Raji (cell line): ENCODE data around the gene ASCC3.

Experiments
- POLR2A ChIP-seq: IDR thresholded peaks from 2 replicates; pipeline ENCODE4 v1.6.1; 2011; ENCODE audit warnings: low read depth, low read length, control low read depth; ENCODE audit not compliant: insufficient read depth

The ASCC3 gene

DNA sequence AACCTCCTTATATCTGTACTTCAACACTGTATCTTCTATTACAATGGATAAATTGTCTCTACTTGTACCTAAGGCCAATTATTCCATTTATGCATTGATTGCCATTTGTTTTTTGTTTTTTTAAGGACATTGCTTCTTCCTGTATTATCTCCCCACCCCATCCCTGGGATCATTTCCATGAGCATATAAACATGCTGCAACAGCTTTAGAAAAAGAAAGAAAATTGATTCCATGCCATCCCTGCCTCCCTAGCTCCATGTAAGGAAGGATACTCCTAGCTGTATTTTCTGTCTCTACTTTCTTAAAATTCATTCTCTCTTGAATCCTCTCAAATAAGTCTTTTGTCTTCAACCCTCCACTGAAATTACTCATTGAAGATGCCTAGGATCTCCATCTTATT, 314.6 kb downstream of the ASCC3 start:
- no peak for TF ChIP-seq POLR2A

DNA sequence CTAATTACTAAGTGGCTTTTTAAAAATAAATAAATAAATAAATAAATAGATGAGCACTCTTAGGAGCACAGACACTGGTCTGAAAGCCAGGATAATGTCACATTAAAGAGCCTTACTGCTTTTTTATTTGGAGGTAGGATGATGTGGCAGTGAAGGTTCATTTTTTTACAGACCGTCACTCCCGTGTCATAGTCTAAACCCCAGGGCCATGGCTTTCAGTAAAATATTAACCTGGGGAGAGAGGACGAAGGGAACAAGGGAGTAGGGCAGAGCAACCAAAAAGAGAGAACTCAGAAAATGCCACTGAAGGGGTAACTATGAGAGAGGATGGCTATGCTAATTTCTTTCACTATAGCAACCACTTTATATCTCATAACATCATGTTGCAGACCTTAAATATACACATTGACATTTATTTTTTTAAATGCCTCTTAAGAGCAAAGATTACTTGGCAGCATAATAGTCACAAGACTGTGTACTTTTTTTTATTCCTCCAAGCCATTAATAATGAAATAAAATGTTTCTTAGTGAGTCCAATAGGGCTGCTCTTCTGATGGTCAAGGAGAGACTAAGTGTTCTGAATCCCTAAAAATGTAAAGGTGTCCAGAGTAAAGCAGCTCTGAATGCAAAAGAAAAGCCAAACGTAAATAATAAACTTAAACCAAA, 315.6 kb downstream of the ASCC3 start:
- TF ChIP-seq POLR2A = no peak

DNA sequence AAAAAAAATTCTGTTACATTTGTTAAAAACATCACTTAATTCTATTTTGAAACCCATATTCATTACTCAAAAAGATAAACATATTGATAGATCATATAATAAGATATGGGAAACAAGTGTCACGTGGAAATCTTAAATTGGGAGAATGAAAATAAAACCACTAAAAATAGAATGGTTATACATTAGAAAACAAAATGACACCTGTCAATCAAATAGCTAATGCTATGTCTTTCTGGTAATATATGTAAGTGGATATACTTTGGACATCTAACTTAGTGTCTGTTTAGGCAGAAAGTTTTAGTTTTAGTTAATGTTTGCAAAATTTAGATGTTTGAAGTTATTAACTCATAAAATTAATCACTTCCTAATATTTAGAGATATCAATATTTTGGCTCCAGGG, 321.3 kb downstream of the ASCC3 start:
- no peak for TF ChIP-seq POLR2A

- TF ChIP-seq POLR2A = no peak
Measured at GRCh38 chr6:100554228-100554627, 326.9 kb downstream of the ASCC3 start.

DNA sequence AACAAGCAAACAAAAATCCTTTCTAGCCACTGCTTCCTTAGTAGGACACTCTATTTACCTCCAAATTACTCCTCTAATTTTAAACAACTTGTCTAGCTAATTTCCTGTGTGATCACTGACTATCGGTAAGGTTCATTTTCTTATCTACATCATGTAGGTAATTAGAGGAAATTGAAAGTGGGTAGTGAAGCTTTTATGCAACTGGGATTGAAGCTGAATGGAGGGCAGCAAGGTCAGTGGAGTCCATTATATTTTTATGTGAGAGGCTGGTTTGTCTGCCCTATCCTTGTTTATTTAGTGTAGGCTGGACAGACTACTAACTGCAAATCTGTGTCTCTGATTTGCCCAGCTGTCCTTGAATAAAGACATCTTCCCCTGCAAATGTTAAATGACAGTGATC, 327.9 kb downstream of the ASCC3 start:
- no peak for TF ChIP-seq POLR2A

DNA sequence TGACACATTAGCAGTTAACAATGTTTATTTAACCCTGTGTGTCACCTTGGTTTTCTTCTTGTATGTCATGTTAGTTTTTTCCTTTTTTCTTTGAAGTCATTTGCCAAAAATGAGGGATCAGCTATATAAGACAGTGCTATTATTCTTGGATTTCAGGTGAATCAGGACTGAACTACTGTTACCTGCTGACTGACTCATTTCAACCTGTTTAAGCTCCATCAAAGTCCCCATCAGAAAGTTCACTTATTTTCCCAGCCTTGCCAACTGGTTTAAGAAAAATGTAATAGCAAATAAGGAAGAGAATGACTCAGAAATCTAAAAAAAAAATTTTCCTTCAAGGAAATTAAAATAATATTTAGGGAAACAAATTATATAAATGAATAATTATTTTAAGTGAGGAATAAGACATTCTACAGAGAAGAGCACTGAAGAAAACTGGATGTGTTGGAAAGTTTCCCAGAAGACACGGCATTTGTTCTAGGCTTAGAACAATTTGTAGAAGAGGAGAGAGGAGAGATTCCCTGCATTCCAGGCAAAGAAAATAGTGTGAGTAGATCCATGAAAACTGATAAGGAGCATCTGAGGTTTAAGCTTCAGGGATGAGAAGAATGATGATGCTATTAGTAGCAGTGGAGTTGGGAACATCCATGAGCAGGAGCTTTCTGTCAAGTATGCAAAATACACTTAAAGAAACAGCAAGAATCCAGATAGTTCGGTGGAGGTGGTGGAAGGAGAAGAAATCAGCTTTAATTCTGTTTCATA, 331.5 kb downstream of the ASCC3 start:
- TF ChIP-seq POLR2A = no peak

- TF ChIP-seq POLR2A = no peak
Measured at GRCh38 chr6:100538086-100538485, 343.0 kb downstream of the ASCC3 start.

- TF ChIP-seq POLR2A = no peak
Measured at GRCh38 chr6:100518588-100518987, 362.5 kb downstream of the ASCC3 start.

- no peak for TF ChIP-seq POLR2A
Measured at GRCh38 chr6:100517633-100518032, 363.5 kb downstream of the ASCC3 start.

- no peak for TF ChIP-seq POLR2A
Measured at GRCh38 chr6:100517106-100517505, 364.0 kb downstream of the ASCC3 start.

- TF ChIP-seq POLR2A = no peak
Measured at GRCh38 chr6:100514660-100515059, 366.5 kb downstream of the ASCC3 start.

- no peak for TF ChIP-seq POLR2A
Measured at GRCh38 chr6:100512203-100512862, 368.8 kb downstream of the ASCC3 start.

DNA sequence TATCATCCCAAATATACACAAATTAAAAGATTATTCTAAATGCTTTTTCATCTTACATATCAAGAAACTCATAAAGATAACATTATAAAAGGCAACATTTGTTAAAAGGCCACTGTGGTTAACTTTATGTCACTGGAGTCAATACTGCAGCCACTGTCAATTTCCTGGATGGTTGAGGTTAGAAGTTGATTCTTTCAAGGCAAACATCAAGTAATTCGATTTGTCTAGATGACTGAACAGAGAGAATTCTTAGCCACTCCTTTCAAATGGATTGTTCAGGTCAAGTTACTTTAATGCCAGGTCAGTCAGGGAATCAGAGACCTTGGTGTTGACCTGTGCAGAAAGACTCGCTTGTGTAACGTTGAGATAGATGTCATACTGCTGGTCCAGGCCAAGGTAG, 372.0 kb downstream of the ASCC3 start:
- no peak for TF ChIP-seq POLR2A

GRCh38 chr6:100506651-100507050, 374.5 kb downstream of the ASCC3 start:
- TF ChIP-seq POLR2A = no peak

GRCh38 chr6:100504786-100505737, 376.1 kb downstream of the ASCC3 start:
- TF ChIP-seq POLR2A = no peak

DNA sequence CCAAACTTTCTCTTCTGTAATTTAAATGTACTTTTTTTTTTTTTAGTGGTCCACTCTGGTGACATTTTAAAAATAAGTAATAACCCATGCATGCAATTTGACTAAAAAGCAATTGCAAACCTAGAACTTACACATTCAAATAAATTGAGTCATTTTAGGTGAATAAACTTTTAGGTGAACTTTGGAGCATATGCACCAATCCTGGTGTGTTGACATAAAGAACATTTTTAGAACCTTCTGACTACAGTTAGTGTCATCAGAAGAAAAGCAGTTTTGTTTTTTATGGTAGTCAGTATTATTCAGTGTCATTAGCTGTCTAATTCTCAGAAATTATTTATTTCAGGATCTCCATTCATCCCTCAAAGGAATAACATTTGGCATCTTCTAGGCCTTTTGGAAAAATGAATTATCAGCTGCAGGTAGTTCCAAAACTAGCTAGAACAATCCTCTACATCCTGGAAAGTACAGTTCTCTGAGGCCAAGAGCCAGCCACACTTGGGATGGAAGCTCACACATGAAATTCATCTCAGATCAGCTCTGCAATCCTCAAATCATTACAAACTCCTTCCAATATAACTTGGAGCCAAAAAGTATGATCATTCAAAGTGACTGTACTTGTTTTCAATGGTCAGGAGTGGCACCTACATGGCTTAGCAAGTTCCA, 378.0 kb downstream of the ASCC3 start:
- no peak for TF ChIP-seq POLR2A
